GM18868 (cell line): ENCODE data around the gene TNFRSF1B.

Experiments
- ATAC-seq: cut with Tn5 transposase; IDR thresholded peaks from one replicate; pipeline ENCODE4 v1.9.1; 2021; ENCODE audit warnings: mild to moderate bottlenecking, moderate library complexity; ENCODE audit not compliant: unreplicated experiment

The TNFRSF1B gene

GRCh38 chr1:12141163-12141850 is 25.5 kb upstream of the TNFRSF1B start:
- no peak for ATAC-seq

- no peak for ATAC-seq
Measured at GRCh38 chr1:12142141-12142823, 24.5 kb upstream of the TNFRSF1B start.

DNA sequence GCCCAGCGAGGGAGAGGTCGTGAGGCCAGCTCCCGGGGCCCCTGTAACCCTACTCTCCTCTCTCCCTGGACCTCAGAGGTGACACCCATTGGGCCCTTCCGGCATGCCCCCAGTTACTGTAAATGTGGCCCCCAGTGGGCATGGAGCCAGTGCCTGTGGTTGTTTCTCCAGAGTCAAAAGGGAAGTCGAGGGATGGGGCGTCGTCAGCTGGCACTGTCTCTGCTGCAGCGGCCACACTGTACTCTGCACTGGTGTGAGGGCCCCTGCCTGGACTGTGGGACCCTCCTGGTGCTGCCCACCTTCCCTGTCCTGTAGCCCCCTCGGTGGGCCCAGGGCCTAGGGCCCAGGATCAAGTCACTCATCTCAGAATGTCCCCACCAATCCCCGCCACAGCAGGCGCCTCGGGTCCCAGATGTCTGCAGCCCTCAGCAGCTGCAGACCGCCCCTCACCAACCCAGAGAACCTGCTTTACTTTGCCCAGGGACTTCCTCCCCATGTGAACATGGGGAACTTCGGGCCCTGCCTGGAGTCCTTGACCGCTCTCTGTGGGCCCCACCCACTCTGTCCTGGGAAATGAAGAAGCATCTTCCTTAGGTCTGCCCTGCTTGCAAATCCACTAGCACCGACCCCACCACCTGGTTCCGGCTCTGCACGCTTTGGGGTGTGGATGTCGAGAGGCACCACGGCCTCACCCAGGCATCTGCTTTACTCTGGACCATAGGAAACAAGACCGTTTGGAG is 23.7 kb upstream of the TNFRSF1B start:
- ATAC-seq, result peak; percentile 12

DNA sequence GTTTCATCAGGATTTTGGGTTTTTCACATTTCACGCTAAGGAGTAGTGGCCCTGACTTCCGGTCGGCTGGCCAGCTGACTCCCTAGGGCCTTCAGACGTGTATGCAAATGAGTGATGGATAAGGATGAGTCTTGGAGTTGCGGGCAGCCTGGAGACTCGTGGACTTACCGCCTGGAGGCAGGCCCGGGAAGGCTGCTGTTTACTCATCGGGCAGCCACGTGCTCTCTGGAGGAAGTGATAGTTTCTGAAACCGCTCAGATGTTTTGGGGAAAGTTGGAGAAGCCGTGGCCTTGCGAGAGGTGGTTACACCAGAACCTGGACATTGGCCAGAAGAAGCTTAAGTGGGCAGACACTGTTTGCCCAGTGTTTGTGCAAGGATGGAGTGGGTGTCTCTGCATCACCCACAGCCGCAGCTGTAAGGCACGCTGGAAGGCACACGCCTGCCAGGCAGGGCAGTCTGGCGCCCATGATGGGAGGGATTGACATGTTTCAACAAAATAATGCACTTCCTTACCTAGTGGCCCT is 23.1 kb upstream of the TNFRSF1B start:
- ATAC-seq, result peak; percentile 49

DNA sequence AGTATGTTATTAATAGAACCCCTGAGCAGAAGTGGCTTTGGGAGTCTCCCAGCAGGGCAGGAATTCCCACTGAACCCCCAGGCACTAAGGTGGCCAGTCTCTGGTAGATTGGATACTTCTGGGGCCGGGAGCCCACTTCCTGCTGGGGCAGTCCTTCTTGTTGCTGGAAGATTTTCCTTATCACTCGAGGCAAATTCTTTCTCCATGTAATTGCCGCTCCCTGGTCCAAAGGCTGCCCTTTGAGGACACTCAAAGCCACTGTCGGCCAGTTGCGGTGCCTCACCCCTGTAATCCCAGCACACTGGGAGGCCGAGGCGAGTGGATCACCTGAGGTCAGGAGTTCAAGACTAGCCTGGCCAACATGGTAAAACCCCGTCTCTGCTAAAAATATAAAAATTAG is 22.6 kb upstream of the TNFRSF1B start:
- ATAC-seq, result no peak

- no peak for ATAC-seq
Measured at GRCh38 chr1:12144969-12145368, 21.8 kb upstream of the TNFRSF1B start.

- ATAC-seq, result no peak
Measured at GRCh38 chr1:12145616-12146342, 21.0 kb upstream of the TNFRSF1B start.

- ATAC-seq, result no peak
Measured at GRCh38 chr1:12146343-12147112, 20.3 kb upstream of the TNFRSF1B start.

DNA sequence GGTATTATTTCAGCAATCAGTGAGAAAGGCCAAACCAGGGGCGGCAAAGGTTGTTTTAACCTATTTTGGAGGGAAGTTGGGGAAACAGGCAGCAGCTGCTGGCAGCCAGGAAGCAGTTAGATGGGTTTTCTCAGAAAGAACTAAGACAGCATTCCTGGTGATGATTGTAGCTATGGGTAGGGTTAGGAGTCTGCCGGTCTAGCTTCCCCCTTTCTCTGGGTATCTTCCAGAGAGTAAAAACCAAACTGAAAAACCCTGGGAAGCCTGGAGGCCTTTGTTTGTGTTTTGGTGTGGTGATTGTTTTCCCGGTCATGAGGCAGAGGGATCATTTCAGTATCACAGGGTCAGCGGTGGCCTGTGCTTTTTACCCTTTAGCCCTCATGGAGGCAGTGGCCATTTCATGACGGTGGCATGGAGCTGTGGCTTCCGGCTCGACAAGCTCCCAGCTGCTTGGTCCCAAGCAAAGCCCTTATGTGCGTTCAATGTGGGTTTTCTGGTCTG is 19.5 kb upstream of the TNFRSF1B start:
- no peak for ATAC-seq

DNA sequence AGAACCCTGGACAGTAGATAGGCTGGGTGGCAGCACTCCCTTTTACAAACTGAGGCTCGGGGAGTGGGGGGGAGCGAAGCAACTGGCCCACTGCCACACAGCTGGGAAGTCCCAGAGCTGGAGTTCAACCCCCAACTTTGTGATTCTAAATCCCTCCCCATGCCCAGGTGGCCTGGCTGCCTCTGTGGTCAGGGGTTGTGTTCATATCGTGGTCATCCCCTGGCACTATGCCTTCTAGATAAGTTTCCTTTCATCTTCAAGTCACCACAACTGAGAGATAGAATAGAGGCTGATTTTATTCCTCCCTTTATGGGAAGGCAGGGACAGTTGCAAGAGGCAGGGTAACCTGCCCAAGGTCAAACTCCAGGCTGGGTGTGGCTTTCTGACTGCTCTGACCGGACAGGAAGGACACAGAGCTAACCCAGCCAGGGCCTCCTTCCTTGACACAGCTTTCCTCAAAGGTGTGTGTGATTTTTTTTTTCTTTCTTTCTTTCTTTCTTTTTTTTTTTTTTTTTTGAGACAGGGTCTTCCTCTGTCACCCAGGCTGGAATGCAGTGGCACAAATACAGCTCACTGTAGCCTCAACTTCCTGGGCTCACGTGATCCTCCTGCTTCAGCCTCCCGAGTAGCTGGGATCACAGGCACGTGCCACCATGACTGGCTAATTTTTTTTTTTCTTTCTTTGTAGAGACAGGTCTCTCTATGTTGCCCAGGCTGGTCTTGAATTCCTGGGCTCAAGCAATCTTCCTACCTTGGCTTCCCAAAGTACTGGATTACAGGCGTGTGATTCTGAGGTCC is 18.4 kb upstream of the TNFRSF1B start:
- ATAC-seq, result no peak

DNA sequence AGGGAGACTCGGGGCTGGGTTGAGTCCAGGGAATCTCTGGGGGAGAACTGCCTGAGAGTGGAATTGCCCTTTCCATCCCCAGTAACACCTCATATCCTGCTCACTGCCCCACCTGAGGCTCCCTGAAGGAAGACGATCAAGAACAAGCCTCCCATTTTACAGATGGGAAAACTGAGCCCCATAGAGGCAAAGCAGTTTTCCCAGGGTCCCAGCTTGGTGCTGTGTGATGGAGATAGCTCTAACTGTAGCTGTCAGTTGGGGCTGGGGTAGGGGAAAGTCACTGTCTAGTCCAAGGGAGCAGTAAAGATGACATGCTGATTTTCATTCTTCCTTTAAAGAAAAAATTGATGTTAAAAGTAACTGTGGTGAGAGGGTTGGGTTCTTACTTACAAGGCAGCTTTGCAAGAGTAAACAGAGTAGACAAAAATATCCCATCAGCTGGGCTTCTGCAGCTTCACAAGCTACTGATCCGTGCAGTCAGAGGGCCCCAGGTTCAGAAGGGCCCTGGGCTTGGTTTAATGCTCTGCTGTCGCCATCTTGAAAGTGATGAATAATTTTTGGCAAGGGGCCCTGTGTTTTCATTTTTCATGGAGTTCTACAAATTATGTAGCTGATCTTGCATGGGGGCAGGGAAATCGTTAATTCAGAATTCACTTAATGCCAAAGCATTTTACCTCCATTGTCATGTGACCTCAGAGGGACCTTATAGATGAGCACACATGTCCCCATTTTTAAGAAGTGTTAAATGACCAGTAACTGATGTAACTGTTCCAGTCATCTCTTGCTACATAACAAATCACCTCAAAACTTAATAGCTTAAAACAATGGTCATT is 17.6 kb upstream of the TNFRSF1B start:
- ATAC-seq, result peak; percentile 29

DNA sequence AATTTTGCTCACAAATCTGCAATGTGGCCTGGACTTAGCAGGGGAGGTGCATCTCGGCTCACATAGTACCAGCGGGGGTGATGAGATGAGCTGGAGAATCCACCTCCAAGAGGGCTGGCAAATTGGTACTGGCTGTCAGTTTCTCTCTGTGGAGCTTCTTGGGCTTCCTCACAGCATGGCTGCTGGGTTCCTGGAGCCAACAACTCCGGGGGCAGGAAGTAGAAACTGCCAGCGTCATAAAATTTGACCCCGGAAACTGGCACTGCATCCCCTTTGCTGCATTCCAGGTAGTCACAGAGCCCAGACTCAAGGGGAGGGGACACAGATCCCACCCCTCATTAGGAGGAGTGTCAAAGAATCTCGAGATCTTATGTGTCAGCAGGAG is 17.0 kb upstream of the TNFRSF1B start:
- ATAC-seq, result no peak

DNA sequence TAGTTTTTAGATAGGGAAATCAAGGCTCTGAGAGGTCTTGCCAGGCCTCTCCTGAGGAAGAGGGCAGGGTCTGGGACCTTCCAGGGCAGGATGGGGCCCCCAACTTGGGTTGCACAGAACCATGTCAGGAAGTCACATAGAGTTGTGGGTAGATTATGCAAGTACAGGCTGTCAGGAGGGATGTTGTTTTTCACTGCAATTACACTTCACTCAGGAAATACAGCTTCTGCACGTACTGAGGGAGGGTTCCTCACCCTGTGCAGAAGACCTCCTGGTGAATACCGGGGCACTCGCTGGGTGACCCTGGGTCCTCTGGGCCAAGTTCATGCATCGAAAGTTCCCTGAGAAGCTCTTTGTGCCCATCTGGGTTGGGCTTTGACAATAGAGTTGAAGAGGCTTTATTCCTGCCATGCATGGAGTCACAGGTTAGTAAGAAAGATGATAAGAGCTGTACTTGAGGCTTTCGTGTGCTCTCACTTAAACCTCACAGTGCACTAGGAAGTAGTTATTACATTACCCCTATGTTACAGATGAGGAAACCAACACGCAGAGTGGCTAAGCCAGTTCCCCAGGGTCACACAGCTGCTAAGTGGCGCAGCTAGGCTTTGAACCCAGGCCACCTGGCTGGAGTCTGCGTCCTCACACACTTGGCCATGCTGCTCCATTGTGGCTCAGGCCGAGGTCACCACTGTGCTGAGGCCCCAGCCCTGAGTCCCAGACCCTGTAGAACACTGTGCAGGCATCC is 16.2 kb upstream of the TNFRSF1B start:
- no peak for ATAC-seq

- no peak for ATAC-seq
Measured at GRCh38 chr1:12151465-12151864, 15.3 kb upstream of the TNFRSF1B start.

GRCh38 chr1:12152113-12152891 is 14.5 kb upstream of the TNFRSF1B start:
- peak; percentile 65 for ATAC-seq

DNA sequence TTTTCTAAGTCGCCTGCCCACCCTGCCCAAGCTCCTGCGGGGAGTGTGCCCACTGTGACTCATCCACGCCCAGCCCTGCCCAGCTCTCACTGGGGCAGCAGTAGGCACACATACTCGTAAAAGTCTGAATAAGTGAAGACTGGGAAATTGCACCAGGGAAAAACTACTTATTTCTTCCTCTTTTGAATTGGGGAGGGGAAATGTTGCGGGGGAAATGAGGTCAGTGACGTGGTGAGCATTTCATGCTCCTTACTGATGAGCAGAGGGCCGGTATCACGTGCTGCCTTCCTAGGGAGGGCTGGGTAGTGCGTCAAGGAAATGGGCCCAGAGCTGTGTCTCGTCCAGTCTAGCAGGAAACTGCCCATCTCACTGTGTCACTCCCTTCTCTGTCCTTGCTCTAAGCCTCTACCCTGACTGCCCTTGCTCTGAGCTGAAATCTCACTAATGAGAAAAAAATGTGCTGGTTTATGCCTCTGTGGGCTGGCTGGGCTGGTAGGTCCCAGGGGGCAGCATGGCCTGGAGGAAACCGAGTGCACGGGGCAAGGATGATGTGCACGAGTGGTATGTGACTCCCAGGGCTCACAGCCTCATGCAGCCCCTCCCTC is 13.5 kb upstream of the TNFRSF1B start:
- ATAC-seq, result no peak

- ATAC-seq, result no peak
Measured at GRCh38 chr1:12155328-12155727, 11.5 kb upstream of the TNFRSF1B start.
